Transverse colon (tissue), 4 donors: Measurements from ENCODE around the gene LMAN1.

Experiments used
- CTCF ChIP-seq, 5 experiments: fragments of 200-600 bp in 3 of 5; fragments of 450-650 bp in 2 of 5; sonication (generic) in 3 of 5; IDR thresholded peaks; 1 replicate in 2 of 5; 2 replicates in 3 of 5; pipeline ENCODE4 v1.5.1; 2016 to 2017; ENCODE audit warnings: antibody characterized with exemption in 5 of 5, inconsistent platforms in 3 of 5, mild to moderate bottlenecking in 2 of 5, moderate library complexity in 1 of 5
- POLR2A ChIP-seq: fragments of 450-650 bp; IDR thresholded peaks from one replicate; pipeline ENCODE4 v1.6.1; 2016; ENCODE audit warnings: antibody characterized with exemption, mild to moderate bottlenecking, moderate library complexity
- POLR2AphosphoS5 ChIP-seq, 3 donors: sonication (generic); formaldehyde crosslinking; IDR thresholded peaks; one replicate each; pipeline ENCODE4 v1.6.1; 2016; ENCODE audit warnings: antibody characterized with exemption in 3 of 3

GRCh38 chr18:59344996-59345395, 14.1 kb downstream of the LMAN1 start:
- TF ChIP-seq POLR2AphosphoS5 (IDR thresholded peaks at IDR 0.05) (no peak), CTCF (IDR thresholded peaks at IDR 0.05) (no peak), POLR2A (no peak)
